DMS79 treated with DMSO at 0.1 percent for 48 hours (cell line): ENCODE data around the gene PTBP1.
"Not testable (repeated sequence)": the region's sequence is repeated elsewhere in the genome, so short reads cannot be mapped to it uniquely, and the experiment has no call there.

ENCODE experiments used
- DNase-seq: peaks from one replicate; lab custom pipeline; 2025; lab: John Stamatoyannopoulos, UW

PTBP1 gene

DNA sequence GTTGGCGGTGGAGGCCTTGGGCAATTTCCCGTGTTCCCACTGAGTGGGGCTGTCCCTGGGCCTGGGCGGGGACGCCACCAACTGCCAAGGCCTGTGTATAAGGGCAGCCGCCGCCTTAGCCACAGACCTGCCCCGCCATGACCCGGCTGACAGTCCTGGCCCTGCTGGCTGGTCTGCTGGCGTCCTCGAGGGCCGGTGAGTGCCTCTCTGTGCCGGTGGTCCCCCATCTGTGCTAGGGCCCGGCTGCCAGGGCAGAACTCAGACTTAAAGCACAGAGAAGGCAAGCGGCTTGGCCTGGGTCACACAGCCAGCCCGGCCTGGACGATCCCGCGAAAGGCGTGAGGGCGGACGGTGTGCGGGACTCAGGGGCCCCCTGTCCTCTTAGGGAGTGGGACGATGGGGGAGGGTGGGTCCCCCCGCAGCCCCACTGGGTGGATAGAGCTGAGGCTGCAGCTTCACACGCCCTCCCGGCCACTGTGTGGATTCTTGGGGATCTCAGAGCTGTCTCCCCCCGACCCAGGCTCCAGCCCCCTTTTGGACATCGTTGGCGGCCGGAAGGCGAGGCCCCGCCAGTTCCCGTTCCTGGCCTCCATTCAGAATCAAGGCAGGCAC, 30.6 kb downstream of the PTBP1 start, which contains the start of gene AZU1:
Gene AZU1 (plus strand): TSS at position 128 of the 612 bp plus-strand sequence. CDS start 10 bp downstream, at position 138.
- DNase-seq: no peak

DNA sequence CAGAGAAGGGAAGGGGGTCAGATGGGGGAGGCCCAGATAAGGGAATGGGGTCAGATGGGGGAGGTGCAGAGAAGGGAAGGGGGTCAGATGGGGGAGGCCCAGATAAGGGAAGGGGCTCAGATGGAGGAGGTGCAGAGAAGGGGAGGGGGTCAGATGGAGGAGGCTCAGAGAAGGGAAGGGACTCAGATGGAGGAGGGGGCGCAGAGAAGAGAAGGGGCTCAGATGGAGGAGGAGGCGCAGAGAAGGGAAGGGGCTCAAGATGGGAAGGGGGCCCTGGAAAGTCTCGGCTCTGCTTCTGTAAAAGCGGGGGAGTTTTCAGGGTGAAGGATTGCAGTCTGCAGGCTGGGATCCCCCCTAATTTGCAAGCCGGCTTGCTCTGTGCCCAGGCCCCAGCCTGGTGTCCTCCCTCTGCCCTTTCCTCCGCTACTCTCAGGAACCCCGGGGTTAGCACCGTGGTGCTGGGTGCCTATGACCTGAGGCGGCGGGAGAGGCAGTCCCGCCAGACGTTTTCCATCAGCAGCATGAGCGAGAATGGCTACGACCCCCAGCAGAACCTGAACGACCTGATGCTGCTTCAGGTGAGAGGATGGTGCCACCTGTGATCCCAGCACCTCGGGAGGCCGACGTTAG, 32.0 kb downstream of the PTBP1 start:
- no peak for DNase-seq

DNA sequence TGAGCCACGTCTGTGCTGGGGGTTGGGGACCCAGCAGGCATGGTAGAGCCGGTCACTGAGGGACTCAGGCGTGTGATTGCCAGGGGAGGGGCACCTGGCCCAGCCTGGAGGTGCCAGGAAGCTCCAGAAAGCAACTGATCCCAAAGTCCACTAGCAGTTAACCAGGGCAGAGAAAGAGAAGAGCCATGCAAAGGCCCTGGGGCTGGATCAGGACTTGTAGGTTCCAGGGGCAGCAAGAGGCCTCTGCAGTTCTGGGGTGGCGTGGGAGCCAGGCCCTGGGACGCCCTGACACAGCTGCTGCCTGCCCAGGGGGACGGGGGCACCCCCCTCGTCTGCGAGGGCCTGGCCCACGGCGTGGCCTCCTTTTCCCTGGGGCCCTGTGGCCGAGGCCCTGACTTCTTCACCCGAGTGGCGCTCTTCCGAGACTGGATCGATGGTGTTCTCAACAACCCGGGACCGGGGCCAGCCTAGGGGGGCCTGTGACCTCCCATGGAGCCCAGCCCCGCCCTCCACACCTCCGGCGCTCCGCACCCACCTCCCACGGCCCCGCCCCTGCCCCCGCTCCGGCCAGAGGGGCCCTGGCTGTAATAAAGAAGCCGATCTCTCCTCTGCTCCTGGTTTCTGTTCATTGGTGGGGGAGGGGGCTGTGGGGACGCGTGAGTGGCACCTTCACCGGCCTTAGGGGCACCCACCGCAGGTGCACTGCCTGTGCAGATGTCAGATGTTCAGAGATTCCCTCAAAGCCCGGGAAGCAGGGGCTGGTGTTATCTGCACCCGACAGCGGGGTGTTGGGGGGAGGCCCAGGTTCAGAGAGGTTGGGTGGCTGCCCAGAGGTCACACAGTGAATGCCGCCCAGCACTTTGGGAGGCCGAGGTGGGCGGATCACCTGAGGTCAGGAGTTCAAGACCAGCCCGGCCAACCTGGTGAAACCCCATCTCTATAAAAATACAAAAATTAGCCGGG, 34.4 kb downstream of the PTBP1 start:
- no peak for DNase-seq

DNA sequence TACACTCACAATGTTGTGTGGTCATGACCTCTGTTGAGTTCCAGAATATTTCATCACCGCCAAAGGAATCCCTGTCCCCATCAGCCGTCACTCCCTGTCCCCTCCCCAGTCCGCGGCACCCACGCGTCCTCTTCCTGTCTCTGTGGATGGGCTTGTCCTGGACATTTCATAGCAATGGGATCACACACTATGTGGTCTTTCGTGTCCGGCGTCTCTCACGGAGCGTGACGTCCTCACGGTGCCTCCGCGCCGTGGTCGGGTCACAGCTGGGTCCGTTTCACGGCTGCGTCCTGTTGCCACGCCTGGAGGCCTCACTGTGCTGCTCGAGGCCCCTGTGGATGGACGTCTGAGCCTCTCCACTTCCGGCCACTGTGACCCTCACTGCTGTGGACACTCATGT, 37.0 kb downstream of the PTBP1 start:
- DNase-seq: no peak

- DNase-seq: no peak
Observed at GRCh38 chr19:835210-835810, 38.1 kb downstream of the PTBP1 start.

DNA sequence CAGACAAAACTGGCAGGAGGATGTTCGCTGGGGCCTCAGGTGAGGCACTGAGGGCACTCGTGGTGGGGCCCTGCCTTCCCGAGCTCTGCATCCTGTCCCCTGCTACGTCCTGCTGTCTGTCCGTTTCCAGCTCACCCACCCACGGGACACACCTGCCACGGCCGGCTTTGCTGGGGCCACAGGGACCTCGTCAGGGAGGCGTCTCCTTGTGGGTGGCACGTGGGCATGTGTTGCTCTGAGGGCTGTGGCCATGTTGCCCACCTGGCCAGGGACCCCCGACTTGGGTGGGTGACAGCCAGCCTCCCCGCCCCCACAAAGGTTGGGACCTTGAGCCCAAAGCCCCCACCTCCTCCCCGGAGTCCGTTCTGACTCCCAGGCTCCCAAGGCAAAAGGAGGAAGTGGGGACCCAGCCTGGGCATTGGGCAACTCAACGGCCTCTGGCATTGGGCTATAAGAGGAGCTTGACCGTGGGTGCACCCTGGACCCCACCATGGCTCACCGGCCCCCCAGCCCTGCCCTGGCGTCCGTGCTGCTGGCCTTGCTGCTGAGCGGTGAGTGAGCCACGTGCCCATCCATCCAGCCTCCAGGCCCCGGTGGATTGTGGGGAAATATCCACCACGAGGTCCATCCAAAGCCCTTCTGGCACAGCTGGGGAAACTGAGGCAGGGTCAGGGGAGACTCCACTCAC, 43.4 kb downstream of the PTBP1 start, which contains the start of gene PRTN3:
Gene PRTN3 (plus strand): TSS at position 481 of the 688 bp plus-strand sequence. CDS start 10 bp downstream, at position 491.
- DNase-seq: no peak

DNA sequence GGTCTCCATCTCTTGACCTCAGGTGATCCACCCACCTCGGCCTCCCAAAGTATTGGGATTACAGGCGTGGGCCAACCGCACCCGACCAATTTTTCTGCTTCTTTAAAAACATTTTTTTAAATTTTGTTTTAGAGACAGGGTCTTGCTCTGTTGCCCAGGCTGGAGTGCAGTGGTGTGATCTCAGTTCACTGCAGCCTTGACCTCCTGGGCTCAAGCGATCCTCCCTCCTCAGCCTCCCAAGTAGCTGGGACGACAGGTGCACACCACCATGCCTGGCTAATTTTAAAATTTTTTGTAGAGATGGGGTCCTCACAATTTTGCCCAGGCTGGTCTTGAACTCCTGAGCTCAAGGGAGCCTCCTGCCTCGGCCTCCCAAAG, 45.5 kb downstream of the PTBP1 start:
- not testable (repeated sequence) for DNase-seq

DNA sequence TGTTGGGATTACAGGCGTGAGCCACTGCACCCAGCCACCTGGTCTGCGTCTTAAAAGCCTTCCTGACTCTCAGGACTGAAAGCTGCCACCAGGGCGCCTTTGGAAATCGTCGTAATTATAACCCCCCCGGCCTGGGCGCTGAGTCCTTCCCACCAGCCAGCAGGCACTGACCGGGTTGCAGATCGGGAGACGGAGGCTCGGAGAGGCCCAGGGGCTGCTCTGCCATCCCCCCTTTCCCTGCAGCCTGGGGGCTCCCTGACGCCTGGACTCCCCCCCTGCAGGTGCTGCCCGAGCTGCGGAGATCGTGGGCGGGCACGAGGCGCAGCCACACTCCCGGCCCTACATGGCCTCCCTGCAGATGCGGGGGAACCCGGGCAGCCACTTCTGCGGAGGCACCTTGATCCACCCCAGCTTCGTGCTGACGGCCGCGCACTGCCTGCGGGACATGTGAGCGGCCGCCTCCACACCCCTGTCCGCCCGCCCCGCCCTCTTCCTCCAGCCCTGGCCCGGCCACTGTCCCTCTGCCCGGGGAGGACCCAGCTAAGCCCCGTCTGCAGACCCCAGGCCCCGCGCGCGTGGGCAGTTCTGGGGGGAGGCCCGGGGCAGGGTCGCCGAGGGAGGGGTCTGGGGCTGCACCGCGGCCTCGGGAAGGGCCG, 46.1 kb downstream of the PTBP1 start:
- peak; percentile 10 for DNase-seq

- no peak for DNase-seq
Observed at GRCh38 chr19:843836-844545, 46.7 kb downstream of the PTBP1 start.

- peak; percentile 15 for DNase-seq
Observed at GRCh38 chr19:844546-844971, 47.3 kb downstream of the PTBP1 start.

GRCh38 chr19:845707-846521, 48.7 kb downstream of the PTBP1 start:
- no peak for DNase-seq

GRCh38 chr19:848386-848921, 51.2 kb downstream of the PTBP1 start:
- DNase-seq: no peak

DNA sequence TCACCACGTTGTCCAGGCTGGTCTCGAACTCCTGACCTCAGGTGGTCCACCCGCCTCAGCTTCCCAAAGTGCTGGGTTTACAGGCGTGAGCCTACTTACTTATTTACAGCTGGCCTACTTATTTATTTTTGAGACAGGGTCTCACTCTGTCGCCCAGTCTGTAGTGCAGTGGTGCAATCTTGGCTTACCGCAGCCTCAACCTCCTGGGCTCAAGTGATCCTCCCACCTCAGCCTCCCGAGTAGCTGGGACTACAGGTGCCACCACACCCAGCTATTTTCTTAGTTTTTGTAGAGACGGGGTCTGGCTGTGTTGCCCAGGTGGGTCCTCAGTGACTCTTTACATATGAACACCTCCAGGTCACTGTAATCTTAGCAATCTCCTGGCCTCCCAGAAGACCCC, 51.9 kb downstream of the PTBP1 start:
- not testable (repeated sequence) for DNase-seq

DNA sequence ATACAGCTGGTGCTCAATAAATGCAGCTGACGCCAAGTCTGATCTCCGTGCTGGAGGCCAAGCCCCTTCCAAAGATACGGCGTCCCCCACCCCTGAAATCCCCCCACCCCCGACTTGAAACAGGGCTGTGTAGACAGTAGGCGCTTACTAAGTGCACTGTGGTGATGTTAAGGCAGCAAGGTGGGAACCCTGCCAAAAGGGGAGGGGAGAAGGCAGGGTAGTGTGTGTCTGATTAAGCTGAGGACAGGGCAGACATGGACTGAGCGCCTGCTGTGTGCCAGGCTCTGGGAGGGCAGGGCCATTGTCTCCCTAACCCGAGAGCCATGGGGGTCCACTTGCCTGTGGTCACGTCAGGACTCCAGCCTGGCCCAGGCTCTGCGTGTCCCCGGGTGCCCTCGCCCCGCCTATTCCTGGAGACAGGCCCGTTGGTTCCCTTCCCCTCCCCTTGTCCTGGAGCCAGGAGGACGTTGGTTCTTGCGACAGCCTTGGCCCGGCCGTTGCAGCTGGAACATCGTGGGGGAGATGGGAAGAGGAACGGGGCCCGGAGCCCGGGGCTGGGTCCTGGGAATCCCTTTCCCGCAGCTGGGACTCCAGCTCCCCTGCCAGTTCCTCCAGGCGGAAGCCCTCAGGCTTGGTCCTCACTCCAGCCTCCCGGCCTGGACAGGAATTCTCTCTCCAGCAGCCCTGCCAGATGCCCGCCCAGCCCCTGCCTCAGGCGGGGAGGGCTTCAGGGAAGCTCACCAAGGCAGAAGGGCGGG, 53.1 kb downstream of the PTBP1 start:
- peak; percentile 14 for DNase-seq

- DNase-seq: no peak
Observed at GRCh38 chr19:850979-851335, 53.7 kb downstream of the PTBP1 start.

GRCh38 chr19:852136-853013, 55.1 kb downstream of the PTBP1 start, which contains the start of gene ELANE:
Gene ELANE, plus strand, starts transcription at chr19:852303. Its CDS starts 26 bp downstream, at chr19:852329.
- no peak for DNase-seq

- DNase-seq: no peak
Observed at GRCh38 chr19:853014-853585, 55.8 kb downstream of the PTBP1 start.
